NCI-H2196 (cell line): Measurements from ENCODE around the gene EPN1.

Source experiments
- DNase-seq: peaks from one replicate; lab custom pipeline; 2025; ENCODE audit not compliant: unreplicated experiment; lab: John Stamatoyannopoulos, UW

Gene EPN1

DNA sequence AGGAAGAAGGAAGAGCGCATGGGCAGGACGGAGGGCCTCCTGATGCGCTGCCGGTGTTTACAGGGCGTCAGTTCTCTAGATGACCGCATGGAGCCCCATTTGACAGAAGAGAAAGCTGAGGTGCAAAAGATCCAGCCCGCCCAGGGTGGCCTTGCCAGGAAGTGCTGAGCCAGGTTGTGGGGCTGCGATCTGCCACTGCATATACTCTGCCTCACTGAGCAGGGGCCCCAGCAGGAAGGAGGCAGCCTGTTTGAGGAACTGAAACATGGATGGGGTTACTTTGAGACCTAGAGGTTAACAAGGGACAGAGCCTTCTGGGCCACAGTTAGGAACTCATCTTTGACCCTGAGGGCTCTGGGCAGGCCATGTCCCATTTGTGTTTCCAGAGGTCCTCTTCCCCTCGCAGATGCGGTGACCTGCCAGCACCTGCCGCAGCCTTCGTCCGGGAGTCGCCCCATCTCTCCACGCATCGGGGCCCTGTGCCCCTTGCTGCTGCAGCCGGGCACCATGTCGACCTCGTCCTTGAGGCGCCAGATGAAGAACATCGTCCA, 3.2 kb downstream of the EPN1 start:
- DNase-seq, result no peak

GRCh38 chr19:55679343-55680257, 4.6 kb downstream of the EPN1 start:
- DNase-seq, result no peak

DNA sequence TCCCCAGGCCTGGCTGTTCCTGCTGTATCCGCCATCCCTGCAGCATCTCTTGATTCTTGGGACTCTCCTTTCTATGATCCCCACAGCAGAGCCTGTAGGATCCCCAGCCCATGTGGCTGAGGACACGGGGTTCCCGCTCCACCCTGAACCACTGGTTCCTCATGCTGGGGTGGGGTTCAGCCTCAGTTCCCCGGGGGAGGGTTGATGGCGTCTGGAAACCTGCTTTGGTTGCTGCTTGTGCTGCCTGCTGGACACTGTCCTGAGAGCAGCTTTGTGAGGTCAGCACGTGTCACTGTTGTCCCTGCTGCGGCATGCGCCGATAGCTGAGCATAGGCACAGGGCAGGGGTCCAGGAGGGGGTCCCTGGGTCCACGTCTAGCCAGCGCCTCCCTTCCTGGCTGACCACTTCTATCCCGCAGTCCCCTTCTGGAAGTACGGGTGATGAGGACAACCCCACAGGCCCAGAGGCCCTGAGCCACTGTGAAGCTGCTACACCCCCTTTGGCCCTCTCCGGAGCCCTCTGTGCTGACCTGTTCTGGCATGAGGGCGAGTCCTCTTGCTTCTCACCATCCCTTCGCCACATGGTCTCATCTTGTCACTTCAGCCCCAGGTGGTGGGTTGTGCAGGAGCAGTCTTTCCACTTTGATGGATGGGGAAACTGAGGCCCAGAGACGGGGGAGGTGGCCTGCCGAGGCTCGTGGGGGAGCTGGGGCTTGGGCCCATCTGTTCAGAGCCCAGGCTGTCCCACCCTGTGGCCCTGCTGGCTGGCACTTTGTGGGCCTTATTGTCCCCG, 5.5 kb downstream of the EPN1 start:
- DNase-seq, result no peak

- no peak for DNase-seq
Measured at GRCh38 chr19:55681131-55682092, 6.4 kb downstream of the EPN1 start.

DNA sequence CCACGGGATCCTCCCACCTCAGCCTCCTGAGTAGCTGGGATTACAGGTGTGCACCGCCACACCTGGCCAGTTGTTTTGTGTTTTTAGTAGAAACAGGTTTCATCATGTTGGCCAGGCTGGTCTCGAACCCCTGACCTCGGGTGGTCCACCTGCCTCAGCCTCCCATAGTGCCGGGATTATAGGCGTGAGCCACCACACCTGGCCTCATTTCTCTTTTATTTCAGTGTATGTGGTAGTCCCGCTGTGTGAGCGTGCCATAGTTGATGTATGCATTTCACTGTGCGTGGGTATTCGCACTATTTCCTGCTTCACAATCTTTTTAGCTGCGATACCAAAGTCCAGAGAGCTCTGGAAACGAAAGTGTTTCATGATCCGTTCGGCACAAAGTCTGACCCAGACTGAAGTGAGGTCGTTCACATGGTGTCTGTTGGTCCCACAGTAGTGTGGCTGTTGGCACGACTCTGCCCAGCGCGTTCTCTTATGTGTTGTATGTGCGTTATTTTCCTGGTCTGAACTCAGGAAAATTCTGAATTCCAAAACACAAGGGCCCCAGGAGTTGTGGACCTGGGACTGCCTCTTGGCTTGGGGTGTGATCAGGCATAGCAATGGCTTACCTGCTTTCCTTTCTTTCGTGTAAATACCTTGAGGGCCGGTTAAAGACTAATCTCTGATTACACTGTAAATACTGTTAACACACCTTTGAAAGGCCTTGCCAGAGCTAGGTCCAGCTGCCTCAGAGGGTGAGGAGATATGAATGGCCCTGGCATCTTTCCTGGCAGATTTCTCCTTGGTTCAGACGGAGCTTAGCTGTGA, 8.6 kb downstream of the EPN1 start:
- peak; percentile 77 for DNase-seq

DNA sequence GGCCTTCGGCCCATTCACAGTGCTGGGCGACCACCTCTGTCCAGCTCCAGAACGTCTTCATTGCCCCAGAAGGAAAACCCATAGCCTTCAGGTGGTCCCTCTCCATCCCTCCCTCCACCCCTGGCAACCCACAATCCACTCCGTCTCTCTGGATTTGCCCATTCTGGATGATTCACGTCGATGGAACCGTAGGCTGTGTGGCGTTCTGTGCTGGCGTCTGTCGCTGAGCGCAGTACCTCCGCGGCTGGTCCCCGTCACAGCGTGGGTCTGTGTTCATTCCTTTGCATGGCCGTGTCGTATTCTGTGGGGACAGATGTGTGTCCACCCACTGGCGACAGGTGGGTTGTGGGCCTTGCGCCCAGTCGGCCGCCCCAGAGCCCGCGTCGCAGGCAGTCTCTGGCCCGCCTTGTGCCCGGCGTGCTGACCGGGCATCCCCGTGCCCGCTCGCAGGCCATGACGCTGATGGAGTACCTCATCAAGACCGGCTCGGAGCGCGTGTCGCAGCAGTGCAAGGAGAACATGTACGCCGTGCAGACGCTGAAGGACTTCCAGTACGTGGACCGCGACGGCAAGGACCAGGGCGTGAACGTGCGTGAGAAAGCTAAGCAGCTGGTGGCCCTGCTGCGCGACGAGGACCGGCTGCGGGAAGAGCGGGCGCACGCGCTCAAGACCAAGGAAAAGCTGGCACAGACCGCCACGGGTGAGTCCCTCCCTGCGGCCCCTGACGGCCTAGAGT, 10.1 kb downstream of the EPN1 start:
- DNase-seq, result no peak

GRCh38 chr19:55685776-55686175, 10.8 kb downstream of the EPN1 start:
- no peak for DNase-seq

GRCh38 chr19:55686311-55687050, 11.5 kb downstream of the EPN1 start:
- DNase-seq, result no peak

DNA sequence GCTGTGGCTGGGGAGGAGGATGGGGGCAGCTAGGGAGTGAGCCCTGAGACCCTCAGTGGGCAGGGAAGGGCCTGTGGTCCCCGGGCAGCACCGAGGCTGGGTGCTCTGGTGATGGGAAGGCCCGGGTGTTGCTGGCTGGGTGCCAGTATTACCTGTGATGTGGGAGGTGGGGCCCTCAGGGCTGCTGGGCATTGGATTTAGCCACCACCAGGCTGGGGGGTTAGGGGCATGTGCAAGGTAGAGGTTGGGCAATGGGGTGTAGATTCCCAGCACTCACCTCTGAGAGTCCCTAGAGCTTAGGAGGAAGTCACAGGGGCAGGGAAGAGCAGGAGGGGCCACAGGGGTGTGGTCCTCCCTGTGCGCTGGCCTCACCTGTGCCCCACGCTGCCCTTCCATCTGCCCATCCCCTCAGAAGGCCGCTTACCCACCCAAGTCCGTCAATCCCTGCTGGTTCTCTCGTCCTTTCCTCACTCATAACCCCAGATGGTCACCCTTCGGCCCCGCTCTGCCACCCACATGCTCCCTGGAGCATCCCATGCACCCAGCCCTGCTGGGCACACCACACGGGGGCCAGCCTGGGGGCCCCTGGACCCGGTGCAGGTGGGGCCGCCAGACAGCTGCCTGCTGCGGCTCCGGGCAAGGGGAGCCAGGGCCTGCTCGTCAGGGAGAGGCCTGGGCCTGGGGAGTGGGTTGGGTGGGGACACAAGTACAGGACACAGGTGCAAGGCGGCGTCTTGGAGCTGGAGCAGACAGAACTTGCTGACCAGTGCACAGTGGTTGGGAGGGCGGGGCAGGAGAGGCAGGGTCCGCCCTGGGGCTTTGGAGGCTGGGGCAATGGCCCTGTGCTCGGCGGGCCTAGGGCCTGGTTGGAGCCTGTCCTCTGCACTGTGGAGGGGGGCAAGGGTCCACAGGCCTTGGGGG, 12.5 kb downstream of the EPN1 start:
- no peak for DNase-seq

GRCh38 chr19:55688422-55689218, 13.6 kb downstream of the EPN1 start:
- peak; percentile 81 for DNase-seq

GRCh38 chr19:55689411-55690108, 14.5 kb downstream of the EPN1 start:
- DNase-seq, result no peak

DNA sequence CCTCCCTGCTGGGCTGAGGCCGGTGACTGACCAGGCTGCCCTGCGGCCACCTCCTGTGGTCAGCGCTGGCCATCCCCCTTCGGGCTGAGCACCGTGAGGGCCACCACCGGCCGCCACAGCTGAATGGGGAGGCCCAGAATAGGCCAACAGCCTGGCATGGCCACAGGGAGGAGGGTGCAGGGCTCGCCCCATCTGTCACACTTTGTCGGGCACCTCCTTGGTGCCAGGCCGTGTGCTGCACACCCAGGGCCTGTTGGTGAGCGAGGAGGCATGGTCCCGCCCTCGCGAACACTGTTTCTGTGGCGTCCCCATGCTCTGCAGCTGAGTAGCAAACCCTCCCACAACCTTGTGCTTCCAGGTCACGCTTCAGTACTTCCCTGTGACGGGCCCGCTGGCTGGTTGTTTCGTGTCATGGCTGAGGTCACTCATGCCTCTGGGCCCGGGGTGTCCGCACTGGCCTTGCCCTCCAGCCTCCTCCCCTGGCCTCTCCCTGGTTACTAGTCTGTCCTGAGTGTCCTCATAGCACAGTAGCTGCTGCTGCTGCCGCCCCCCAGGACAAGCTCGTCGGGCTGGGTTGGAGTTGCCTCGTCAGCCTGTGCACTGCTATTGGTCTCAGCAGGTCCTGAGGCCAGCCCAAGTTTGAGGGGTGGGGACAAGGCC, 15.2 kb downstream of the EPN1 start:
- DNase-seq, result no peak

DNA sequence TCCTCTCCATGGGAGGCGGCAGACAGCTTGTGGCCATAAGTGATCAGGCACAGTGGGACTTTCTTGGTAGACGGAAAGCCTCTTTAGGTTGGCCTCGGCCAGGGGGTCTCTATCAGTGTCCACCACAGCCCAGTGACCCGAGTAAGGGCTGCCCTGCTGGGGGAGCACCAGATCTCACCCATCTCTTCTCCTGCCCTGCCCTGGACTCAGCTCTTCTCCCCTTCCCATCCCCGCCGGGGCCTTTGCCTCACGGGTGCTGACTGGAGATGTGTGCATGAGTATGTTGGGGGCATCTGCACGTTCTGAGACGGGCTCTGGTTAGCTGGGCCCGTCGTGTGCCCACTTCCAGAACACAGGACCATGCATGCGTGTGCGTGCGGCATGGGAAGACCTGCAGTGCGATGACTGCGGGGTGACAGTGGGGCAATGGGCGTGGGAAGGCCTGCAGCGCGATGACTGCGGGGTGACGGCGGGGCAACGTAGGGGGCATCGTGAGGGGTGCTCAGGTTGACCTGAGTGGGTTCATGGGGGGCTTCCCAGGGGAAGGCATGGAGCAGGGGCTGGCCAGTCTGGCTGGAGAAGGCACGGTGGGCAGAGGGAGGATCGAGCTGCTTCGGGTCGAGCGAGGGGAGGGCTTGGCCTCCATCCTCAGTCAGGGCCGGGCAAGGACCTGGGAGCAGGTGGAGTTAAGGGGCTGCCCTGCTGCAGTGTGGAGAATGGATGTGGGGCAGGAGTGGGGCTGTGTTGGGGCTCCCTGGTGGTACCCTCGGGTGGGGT, 15.9 kb downstream of the EPN1 start:
- no peak for DNase-seq

DNA sequence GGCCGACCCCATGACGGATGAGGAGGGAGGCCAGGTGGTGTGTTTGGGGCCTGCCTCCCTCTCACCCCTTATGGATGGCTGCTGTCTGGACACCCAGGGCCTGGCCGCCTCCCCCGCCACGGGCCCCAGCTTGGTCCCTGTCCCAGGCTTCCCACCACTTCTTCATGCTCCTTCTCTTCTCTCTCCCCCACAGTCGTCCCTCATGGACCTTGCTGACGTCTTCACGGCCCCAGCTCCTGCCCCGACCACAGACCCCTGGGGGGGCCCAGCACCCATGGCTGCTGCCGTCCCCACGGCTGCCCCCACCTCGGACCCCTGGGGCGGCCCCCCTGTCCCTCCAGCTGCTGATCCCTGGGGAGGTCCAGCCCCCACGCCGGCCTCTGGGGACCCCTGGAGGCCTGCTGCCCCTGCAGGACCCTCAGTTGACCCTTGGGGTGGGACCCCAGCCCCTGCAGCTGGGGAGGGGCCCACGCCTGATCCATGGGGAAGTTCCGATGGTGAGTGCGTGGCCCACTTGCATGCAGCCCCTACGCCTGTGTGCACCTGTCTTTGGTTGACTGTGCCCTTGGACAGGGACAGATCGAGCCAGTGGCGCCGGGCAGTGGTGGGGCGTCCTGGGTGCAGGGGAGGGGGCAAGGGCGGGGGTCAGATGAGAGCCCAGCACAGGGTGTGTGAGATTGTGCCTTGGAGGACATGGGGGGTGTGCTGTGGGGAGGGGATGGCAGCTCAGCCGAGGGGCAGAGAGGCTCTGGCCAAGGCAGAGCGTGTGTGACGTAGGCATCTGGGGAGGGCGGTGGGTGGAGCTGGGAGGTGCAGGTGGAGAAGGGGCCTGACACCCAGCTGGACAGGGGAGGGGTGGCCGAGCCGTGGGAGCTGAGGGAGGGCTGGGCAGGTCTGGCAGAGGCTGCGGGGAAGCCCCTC, 16.8 kb downstream of the EPN1 start:
- DNase-seq, result no peak
